ENCODE data around the gene COX20.

The COX20 gene

DNA sequence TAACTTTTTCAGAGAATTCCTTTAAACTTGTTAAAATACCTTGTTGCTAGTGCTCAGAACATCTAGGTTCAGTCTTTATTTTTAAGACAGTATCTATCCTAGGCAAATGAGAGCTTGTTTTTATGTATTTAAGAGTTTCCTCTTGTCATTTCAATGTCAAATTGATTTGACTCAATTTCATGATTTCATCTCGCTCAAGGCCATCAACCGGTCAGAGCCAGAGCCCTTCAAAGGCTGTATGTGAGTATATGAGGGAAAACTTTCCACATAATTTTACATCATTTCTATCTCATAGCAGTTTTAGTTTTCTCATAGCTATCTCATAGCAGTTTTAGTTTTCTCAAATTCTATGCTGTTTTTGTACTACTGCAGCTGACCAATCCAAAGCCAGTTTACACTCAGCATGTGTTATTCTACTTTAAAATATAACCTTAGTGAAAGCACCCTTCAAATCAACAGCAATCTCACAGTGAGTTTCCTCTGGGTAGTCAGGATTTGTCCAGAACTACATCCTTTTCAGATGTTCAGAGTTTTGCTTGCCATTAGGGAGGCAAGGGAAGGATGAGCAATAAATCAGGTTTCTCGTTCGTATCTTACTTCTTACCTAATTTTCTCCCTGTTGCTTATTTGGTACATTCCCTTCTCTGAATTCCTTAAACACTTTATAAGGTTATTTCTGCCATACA, 16.2 kb downstream of the COX20 start:
- DNase-seq (ENCODE audit: low spot score) = no peak

DNA sequence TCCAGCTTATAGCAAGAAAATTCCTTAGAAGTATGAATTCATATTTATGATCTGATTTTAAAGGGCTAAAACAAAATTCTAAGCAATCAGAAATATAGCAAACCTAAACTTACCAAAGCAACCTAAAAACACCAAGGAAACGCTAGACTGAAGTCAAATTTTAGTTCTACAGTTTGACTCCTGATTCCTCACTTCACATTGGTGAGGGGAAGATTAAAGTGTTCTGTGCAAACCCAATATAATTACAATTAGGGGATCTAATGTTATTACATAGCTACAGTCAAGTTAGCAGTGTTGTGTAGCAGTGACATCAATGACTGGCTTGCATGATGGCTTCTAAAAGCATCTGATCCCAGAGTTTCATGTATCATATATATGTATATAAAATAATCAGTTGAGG, 17.2 kb downstream of the COX20 start:
- no peak for DNase-seq (ENCODE audit: low spot score)

DNA sequence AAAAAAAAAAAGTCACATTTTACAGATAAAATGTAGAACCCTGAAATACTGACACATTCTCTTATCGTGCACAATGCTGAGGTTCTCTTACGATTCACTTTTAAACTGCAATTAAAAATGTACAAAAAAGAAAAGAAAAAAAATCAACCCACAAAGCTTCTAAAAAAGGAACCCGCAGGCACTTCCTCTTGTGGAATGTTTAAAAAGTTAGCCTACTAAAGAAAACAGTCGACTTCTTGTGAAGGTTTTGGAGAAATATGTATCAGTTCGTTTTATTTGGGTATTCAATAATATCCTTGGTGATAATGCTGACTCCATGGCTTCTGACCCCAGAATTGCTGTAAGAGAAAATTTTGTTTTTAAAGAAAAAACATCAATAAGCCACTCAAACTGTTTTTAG, 18.7 kb downstream of the COX20 start:
- DNase-seq (ENCODE audit: low spot score) = no peak

DNA sequence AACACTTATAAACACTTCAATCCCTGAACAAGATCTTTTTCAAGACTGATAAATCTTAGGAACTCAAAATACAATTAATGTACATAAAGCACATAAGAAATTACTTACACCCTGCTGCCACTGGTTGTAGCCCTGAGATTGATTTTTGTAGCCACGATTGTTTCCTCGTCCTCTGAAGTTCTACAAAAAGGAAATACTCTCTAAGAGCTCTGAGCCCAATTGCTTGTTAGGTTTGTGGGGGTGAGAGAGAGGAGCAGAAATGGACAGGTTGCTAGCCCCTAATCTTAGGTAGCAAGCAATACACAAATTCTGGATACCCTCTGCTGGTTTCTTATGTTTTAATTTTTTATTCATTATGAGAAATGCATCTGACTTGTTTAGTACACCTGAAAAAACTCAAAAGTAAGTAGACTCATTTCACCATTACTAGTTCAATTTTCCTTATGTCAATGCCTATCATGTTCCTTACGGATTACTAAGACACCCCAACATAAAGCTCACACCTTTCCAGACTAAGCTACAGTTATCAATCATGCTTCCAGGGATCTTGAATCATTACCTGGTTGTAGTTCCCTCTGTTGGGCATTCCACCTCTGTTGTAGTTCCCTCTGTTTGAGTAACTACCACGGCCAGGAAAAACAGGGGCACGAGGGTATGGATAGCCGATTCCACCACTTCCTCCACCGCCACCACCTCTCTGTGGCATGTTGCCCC, 19.6 kb downstream of the COX20 start:
- DNase-seq (ENCODE audit: low spot score) = no peak

DNA sequence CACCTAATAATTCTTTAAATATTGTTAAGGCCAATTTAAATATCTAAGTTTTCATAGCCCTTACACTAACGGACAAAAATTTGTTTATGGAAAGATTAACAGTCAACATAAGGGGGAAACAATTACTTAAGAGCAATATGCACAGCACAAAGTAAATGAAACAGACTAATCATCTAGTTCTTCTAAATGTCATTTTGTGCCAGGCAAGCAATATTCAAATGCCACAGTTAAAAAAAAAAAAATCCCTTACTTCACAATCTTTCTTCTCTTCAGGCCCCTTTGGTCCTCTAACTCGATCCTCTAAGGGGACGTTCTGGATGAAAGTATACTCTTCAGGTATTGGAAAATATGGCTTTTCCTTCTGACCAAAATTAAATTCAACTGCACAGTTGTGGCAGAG, 22.3 kb downstream of the COX20 start:
- DNase-seq (ENCODE audit: low spot score) = no peak

DNA sequence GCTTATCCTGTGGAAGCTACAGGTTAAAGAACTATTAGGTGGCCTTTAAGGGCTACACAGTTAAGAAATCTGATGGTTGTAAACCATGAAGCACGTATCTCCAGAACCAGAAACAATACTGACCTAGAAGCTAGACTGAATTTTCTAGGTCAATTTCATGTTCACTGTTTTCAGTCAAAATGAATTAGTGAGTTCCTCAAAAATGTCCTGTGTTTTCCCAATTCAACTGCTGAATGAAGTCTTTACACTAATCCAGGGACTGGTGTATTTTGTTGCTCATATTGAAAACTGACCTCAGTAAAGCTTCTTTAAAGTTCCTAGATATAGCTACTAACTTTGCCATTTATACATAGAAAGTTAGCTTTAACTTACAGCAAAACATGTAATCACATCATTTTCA, 22.9 kb downstream of the COX20 start:
- DNase-seq (ENCODE audit: low spot score) = no peak

DNA sequence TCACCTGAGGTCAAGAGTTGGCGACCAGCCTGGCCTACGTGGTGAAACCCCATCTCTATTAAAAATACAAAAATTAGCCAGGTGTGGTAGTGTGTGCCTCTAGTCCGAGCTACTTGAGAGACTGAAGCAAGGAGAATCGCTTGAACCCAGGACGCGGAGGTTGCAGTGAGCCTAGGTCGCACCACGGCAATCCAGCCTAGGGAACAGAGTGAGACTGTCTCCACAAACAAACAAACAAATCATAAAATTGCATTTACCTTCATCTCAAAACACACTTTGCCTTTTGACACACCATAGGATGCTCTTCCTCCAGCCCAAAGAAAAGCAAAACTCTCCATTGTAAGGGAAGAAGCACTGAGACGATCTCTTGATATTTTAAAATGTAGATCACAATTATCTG, 24.6 kb downstream of the COX20 start:
- DNase-seq (ENCODE audit: low spot score) = no peak

DNA sequence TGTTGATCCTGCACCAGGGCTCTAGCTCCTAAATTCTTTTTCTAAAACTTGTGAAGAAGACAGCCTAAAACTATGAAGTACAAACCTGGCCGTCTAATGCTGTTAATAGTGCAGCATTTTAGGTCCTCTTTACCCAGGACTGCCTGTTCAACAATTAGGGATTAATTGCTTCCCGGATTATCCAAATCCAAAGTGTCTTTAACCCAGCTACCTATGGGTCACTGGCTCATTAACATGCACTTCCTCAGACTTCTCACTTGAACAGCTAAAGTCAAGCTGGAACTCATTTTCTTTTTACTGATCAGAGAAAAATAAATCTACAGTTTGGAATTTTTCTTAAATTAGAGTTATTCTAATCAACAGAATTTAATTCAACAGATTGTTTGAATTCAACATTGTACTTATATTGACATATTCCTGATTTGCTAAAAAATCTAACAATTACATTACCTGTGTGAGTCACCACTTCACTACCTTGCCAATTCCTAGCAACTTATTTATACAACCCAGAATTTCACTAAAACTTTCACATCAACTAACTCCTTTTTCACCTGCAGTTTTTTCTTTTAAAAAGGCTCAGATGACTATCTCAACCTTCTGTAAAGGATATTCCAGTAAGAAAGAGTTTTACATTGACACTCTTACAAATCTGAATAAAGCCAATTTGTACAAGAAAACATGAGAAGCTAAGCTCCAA, 25.6 kb downstream of the COX20 start:
- peak; percentile 31 for DNase-seq (ENCODE audit: low spot score)

DNA sequence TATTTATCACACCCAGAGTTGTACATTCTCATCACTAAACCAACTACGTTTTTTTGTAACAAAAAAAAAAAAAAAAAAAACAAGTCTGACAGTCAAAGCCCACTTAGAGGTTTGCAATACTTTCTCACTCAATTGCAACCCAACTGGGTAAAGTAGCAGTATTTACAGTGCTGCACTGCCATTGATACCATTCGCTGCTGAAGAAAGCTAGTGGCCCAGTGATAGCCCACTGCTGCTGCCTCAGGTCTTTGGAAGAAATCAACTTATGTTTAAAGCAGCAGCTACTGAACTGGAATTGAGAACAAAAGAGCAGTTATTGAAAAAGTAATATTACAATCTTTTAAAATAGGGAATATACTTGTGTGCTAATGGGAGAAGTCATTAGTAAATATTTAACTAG, 26.2 kb downstream of the COX20 start:
- peak; percentile 48 for DNase-seq (ENCODE audit: low spot score)

DNA sequence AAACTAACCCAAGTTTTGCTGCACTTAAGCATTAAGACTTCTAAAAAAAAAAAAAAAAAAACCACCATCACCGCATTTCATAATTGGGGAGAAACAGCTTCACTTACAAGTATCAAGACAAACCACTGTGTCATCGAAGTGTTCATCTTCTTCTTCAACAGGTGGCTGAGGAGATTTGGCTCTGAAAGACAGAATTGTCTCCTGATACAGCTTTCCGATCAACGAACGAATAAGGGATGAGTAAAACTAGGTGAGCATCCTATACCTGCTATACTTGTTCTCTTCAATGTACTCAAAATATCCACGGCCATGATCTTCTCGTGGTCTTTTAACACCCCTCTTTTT, 26.9 kb downstream of the COX20 start:
- peak; percentile 71 for DNase-seq (ENCODE audit: low spot score)

DNA sequence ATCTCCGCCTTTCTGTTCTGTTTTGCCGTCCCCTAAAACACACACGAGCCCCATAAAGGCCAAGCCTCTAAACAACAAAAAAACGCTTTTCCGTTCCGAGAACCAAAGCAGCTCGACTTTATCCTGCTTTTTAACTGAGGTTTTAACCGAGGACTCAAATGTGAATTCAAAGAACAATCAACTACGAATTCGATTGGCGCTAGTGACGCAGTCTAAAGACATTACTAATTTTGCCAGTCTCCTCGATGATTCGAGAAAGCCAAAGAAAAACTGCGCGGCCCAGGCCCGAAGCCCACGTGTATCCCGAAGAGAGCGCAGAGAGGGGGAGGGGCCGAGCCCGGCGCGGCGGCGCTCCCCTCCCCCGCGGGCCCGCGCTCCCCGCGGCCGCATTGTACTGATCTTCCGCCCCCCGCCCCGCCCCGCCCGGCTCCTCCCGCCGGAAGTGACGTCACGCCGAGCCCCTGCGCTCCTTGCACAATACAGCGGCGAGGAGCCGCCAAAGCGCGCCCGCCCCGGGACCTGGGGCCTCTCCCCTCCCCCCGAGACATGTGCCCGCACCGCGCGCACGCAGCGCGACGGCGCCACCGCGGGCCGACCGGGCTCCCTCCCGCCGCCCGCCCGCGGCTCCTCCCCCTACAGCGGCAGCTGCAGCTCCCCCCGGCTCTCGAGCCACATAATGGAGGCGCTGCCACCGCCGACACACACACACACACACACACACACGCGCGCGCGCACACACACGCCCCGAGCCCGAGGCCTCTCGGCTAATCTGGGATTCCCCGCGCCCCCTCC, 27.4 kb downstream of the COX20 start:
- peak; percentile 90 for DNase-seq (ENCODE audit: low spot score)

DNA sequence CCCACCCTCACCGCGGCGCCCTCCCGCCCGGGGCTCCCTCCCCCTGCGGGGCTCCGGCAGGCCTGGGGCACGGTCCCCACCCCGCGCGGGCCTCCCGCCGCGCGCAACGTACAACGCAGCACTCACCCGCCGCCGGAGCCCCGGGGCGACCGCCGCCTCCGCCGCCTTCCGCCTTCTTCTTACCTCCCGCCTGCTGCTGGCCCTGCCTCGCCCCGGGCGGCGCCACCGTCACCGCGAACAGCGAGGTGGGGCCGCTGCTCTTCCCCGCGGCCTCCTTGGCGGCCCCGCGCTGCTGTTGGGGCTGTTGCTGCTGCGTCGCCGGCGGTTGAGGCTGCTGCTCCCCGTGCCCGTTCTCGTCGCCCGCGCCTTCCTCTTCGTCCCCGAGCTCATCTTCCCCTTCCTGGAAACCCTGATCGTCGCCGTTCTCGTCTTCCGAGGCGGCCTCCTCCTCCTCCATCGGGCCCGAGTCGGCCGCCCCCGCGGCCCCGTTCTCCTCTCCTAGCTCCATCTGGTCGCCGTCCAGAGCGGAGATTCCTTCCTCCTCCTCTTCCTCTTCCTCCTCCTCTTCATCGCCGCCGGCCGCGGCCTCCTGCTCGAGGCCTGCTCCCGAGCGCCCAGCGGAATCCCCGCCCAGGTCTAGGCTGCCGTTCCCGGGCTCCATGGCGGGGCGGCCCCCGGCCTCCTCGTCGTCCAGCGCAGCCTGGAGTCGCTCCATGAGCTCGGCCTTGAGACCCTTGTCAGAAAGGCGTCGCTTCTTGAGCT, 28.2 kb downstream of the COX20 start:
- no peak for DNase-seq (ENCODE audit: low spot score)

DNA sequence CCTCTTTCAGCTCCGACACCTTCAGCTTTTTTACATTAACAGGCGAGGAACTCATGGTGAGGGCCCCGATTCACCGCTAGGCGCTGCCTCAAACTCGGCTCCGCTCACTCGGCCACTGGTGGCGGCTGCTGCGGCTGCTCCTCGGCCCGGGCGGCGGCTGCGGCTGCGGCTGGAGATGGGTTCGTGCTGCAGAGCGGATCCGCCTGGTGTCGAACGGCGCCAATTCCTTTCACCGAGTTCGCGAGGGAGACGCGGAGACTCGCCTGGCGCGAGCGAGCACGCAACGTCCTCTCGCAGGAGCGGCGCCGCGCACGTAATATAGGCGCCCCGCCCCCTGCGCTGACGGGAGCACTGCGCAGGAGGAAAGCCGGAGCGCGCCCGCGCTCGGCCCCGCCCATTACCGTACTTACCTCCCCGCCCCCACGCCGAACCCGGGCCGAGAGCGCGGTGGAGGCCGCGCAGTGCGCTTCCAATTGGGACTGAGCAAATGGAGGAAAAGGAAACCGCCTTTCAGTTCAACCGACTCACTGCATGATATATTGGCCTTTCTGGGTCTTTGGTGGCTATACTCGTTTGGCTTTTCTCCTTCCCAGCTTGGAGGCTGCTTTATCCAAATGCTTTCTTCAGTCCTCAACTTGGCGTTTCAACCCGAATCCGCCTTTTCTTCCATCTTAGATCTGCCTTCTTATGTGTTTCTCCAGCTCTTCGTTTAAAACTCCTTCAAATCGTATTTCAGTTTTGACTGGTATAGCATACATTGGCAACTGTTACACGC, 29.0 kb downstream of the COX20 start, which contains the start of gene HNRNPU:
Gene HNRNPU, minus strand, starts transcription at position 291 of the 775 bp plus-strand sequence. Its CDS starts 236 bp downstream, at position 55.
- peak; percentile 97 for DNase-seq (ENCODE audit: low spot score)

DNA sequence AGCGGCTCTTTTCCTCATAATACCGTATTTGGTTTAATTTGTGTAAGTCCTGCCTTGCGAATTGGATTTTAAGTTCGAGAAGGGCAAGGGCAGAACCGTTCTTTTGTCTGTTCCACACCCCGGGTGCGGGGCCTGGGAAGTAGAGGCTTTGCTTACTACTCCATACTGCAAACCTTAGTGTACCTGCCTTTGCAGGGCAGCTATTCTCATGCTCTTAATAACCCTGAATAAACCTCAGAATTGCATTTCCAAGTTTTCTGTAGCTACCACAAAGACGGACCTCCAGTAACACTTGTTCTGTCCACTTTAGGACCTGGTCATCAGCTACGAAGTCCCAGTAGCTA, 29.5 kb downstream of the COX20 start:
- no peak for DNase-seq (ENCODE audit: low spot score)

DNA sequence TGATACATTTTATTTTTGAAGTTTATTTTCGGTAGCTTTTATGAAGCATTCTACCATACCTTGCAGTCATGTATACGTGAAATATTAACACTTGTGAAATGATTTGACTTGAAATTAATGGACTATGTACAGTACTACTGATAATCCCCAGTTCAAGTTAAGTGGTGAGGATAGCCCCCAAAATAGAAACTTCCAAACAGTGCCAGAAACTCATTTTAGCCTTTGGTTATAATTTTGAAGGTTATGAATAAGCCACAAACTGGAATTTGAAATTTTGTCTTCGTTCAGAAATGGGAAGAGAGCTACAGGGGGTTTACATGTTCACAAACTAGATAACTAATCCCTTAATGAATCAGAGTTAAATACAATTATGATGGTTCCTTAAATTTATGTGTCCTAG, 30.4 kb downstream of the COX20 start:
- DNase-seq (ENCODE audit: low spot score) = no peak

DNA sequence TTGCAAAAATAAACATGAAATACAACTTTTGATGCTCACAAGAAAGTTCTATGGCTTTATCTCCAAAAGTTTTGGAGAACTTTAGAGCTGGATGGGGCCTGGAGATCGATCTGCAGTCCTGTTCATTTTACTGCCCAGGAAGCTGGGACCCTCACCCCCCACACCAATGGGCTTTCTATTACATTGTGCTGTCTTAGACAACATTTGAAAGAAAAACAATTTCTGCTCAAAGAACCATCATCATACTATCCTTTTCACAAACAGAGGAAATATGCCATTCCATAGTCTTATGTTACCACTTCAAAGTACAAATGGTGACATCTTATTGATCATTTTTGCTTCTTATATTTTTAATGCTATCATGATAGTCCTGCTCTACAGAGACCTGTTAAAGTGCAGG, 30.9 kb downstream of the COX20 start:
- DNase-seq (ENCODE audit: low spot score) = no peak

DNA sequence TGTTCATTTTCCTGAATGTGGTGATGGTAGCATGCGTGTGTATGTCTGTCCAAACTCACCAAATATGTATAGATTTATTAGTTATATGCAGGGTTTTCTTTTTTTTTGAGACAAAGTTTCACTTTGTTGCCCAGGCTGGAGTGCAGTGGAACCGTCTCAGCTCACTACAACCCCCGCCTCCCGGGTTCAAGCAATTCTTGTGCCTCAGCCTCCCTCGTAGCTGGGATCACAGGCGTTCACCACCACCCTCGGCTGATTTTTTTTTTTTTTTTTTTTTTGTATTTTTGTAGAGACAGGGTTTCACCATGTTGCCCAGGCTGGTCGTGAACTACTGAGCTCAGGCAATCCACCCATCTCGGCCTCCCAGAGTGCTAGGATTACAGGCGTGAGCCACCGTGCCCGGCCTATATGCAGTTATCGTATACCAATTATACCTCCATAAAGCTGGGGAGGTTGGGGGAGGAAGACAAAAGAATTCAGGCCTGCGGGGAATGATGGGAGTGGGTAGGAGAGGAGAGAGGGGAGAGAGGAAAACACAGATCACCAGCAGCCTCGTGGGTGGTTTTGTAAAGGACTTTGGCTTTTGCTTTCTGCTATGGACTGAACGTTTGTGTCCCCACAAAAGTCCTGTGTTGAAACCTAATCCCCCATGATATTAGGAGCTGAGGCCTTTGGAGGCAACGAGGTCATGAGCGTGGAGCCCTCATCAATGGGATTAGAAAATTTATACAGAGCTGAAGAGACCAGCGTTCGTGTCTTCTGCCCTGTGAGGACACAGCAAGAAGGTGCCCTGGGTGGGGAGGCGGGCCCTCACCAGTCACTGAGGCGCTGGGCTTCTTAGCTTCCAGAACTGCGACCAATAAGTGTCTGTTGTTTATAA, 33.3 kb downstream of the COX20 start:
- DNase-seq (ENCODE audit: low spot score) = no peak

DNA sequence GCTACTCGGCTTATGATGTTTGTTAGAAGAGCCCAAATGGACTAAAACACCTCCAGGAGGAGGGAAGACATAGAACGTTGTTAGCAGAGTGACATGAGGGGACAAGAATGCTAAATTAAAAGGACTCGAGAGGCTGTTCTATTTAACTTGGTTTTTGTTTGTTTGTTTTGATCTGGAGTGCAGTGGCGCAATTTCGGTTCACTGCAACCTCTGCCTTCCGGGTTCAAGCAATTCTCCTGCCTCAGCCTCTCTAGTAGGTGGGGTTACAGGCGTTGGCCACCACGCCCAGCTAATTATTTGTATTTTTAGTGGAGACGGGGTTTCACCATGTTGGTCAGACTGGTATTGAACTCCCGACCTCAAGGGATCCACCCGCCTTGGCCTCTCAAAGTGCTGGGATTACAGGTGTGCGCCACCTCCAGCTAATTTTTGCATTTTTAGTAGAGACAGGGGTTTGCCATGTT, 33.9 kb downstream of the COX20 start:
- DNase-seq (ENCODE audit: low spot score) = no peak

DNA sequence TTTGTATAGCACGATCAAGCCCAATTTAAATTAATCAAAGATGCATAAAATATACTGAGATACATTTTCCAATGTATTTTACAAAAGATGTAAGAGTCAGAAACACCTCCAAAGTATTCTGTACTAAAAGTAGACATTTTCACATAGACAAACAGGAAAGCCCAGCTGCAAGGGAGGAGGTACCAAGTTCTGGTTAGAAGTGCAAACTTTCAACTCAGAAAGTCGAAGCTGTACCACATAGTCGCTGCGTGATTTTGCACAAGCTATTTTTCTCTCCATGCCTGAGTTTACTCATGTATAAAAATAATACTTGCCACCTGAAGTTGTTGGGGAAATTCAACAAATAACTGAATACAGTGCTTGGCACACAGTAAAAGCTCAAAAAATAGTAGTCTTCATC, 34.5 kb downstream of the COX20 start:
- no peak for DNase-seq (ENCODE audit: low spot score)

All from hematopoietic multipotent progenitor cell treated with erythropoietin and hydrocortisone succinate and interleukin-3 and kit ligand, for 17 days (in vitro differentiated cells).